ENCODE measurements around the gene TM4SF4.

TM4SF4 gene

GRCh38 chr3:149506540-149506939 is 32.0 kb downstream of the TM4SF4 start:
- H3K36me3 ChIP-seq (ENCODE audit: insufficient read depth, low read length), result no peaks in the 10 kb centered on the region
- H3K4me1 ChIP-seq (ENCODE audit: control insufficient read depth, insufficient read depth, low read length), result peaks cover 43% of the 10 kb centered on the region
- H3K27me3 ChIP-seq (ENCODE audit: control insufficient read depth, insufficient read depth, low read length), result no peaks in the 10 kb centered on the region
- H3K4me3 ChIP-seq (ENCODE audit: low read length), result peak overlapping the region; percentile 59
- H3K9me3 ChIP-seq (replicated peaks; ENCODE audit: low read length), result no peaks in the 10 kb centered on the region
- peak overlapping the region; percentile 72 for H3K9ac ChIP-seq (ENCODE audit: low read depth, low read length)
- peak overlapping the region; percentile 79 for H3K4me2 ChIP-seq (ENCODE audit: low read length)

- Histone ChIP-seq H3K36me3 (ENCODE audit: insufficient read depth, low read length) (no peaks in the 10 kb centered on the region), H3K4me1 (ENCODE audit: control insufficient read depth, insufficient read depth, low read length) (peaks cover 39% of the 10 kb centered on the region), H3K4me2 (ENCODE audit: low read length) (peak overlapping the region; percentile 79), H3K4me3 (ENCODE audit: low read length) (peak overlapping the region; percentile 59), H3K9ac (ENCODE audit: low read depth, low read length) (peak overlapping the region; percentile 72), H3K27me3 (ENCODE audit: control insufficient read depth, insufficient read depth, low read length) (no peaks in the 10 kb centered on the region), H3K9me3 (replicated peaks; ENCODE audit: low read length) (no peaks in the 10 kb centered on the region)
These were observed 32.5 kb downstream of the TM4SF4 start for GRCh38 chr3:149506965-149507364.

GRCh38 chr3:149507491-149508324 is 33.2 kb downstream of the TM4SF4 start:
- H3K9ac ChIP-seq (ENCODE audit: low read depth, low read length), result peak overlapping the region; percentile 72
- H3K4me3 ChIP-seq (ENCODE audit: low read length), result peak overlapping the region; percentile 59

GRCh38 chr3:149509526-149509925 is 35.0 kb downstream of the TM4SF4 start:
- no peaks in the 10 kb centered on the region for H3K36me3 ChIP-seq (ENCODE audit: insufficient read depth, low read length)
- H3K4me1 ChIP-seq (ENCODE audit: control insufficient read depth, insufficient read depth, low read length), result peaks cover 42% of the 10 kb centered on the region
- H3K4me2 ChIP-seq (ENCODE audit: low read length), result no peak overlapping the region
- no peaks in the 10 kb centered on the region for H3K9me3 ChIP-seq (replicated peaks; ENCODE audit: low read length)
- no peaks in the 10 kb centered on the region for H3K27me3 ChIP-seq (ENCODE audit: control insufficient read depth, insufficient read depth, low read length)
- no peak overlapping the region for H3K4me3 ChIP-seq (ENCODE audit: low read length)
- no peak overlapping the region for H3K9ac ChIP-seq (ENCODE audit: low read depth, low read length)

More at GRCh38 chr3:149507491-149508324, 33.2 kb downstream of the TM4SF4 start:
- H3K4me1 ChIP-seq (ENCODE audit: control insufficient read depth, insufficient read depth, low read length), result peaks cover 42% of the 10 kb centered on the region
- H3K4me2 ChIP-seq (ENCODE audit: low read length), result peak overlapping the region; percentile 79
- no peaks in the 10 kb centered on the region for H3K36me3 ChIP-seq (ENCODE audit: insufficient read depth, low read length)
- no peaks in the 10 kb centered on the region for H3K9me3 ChIP-seq (replicated peaks; ENCODE audit: low read length)
- no peaks in the 10 kb centered on the region for H3K27me3 ChIP-seq (ENCODE audit: control insufficient read depth, insufficient read depth, low read length)

- no peak overlapping the region for H3K9ac ChIP-seq (ENCODE audit: low read depth, low read length)
- no peak overlapping the region for H3K4me2 ChIP-seq (ENCODE audit: low read length)
- no peak overlapping the region for H3K4me3 ChIP-seq (ENCODE audit: low read length)
- no peaks in the 10 kb centered on the region for H3K27me3 ChIP-seq (ENCODE audit: control insufficient read depth, insufficient read depth, low read length)
- H3K9me3 ChIP-seq (replicated peaks; ENCODE audit: low read length), result no peaks in the 10 kb centered on the region
- H3K36me3 ChIP-seq (ENCODE audit: insufficient read depth, low read length), result no peaks in the 10 kb centered on the region
- H3K4me1 ChIP-seq (ENCODE audit: control insufficient read depth, insufficient read depth, low read length), result peaks cover 42% of the 10 kb centered on the region
These were observed 36.0 kb downstream of the TM4SF4 start for GRCh38 chr3:149510480-149510879.

GRCh38 chr3:149511040-149511626 is 36.6 kb downstream of the TM4SF4 start:
- peaks cover 39% of the 10 kb centered on the region for H3K4me1 ChIP-seq (ENCODE audit: control insufficient read depth, insufficient read depth, low read length)
- H3K27me3 ChIP-seq (ENCODE audit: control insufficient read depth, insufficient read depth, low read length), result no peaks in the 10 kb centered on the region
- no peak overlapping the region for H3K4me3 ChIP-seq (ENCODE audit: low read length)
- H3K4me2 ChIP-seq (ENCODE audit: low read length), result no peak overlapping the region
- H3K9me3 ChIP-seq (replicated peaks; ENCODE audit: low read length), result no peaks in the 10 kb centered on the region
- peaks cover 2% of the 10 kb centered on the region for H3K36me3 ChIP-seq (ENCODE audit: insufficient read depth, low read length)
- H3K9ac ChIP-seq (ENCODE audit: low read depth, low read length), result no peak overlapping the region

- Histone ChIP-seq H3K9me3 (replicated peaks; ENCODE audit: low read length) (no peaks in the 10 kb centered on the region), H3K27me3 (ENCODE audit: control insufficient read depth, insufficient read depth, low read length) (no peaks in the 10 kb centered on the region), H3K9ac (ENCODE audit: low read depth, low read length) (no peak overlapping the region), H3K4me1 (ENCODE audit: control insufficient read depth, insufficient read depth, low read length) (peaks cover 28% of the 10 kb centered on the region), H3K4me2 (ENCODE audit: low read length) (peak overlapping the region; percentile 50), H3K36me3 (ENCODE audit: insufficient read depth, low read length) (peaks cover 12% of the 10 kb centered on the region), H3K4me3 (ENCODE audit: low read length) (no peak overlapping the region)
These were observed 37.7 kb downstream of the TM4SF4 start for GRCh38 chr3:149512073-149512782.

- Histone ChIP-seq H3K36me3 (ENCODE audit: insufficient read depth, low read length) (peaks cover 23% of the 10 kb centered on the region), H3K4me1 (ENCODE audit: control insufficient read depth, insufficient read depth, low read length) (peaks cover 6% of the 10 kb centered on the region), H3K9me3 (replicated peaks; ENCODE audit: low read length) (no peaks in the 10 kb centered on the region), H3K4me3 (ENCODE audit: low read length) (no peak overlapping the region), H3K9ac (ENCODE audit: low read depth, low read length) (no peak overlapping the region), H3K27me3 (ENCODE audit: control insufficient read depth, insufficient read depth, low read length) (no peaks in the 10 kb centered on the region), H3K4me2 (ENCODE audit: low read length) (no peak overlapping the region)
These were observed 40.0 kb downstream of the TM4SF4 start for GRCh38 chr3:149514471-149514870.

- no peak overlapping the region for H3K9ac ChIP-seq (ENCODE audit: low read depth, low read length)
- peaks cover 4% of the 10 kb centered on the region for H3K4me1 ChIP-seq (ENCODE audit: control insufficient read depth, insufficient read depth, low read length)
- H3K9me3 ChIP-seq (replicated peaks; ENCODE audit: low read length), result no peaks in the 10 kb centered on the region
- H3K4me2 ChIP-seq (ENCODE audit: low read length), result no peak overlapping the region
- H3K36me3 ChIP-seq (ENCODE audit: insufficient read depth, low read length), result peaks cover 26% of the 10 kb centered on the region
- no peak overlapping the region for H3K4me3 ChIP-seq (ENCODE audit: low read length)
- H3K27me3 ChIP-seq (ENCODE audit: control insufficient read depth, insufficient read depth, low read length), result no peaks in the 10 kb centered on the region
These were observed 40.8 kb downstream of the TM4SF4 start for GRCh38 chr3:149515249-149515648.

GRCh38 chr3:149516920-149517319 is 42.4 kb downstream of the TM4SF4 start:
- H3K27me3 ChIP-seq (ENCODE audit: control insufficient read depth, insufficient read depth, low read length), result no peaks in the 10 kb centered on the region
- H3K9ac ChIP-seq (ENCODE audit: low read depth, low read length), result no peak overlapping the region
- H3K9me3 ChIP-seq (replicated peaks; ENCODE audit: low read length), result no peaks in the 10 kb centered on the region
- peaks cover 42% of the 10 kb centered on the region for H3K36me3 ChIP-seq (ENCODE audit: insufficient read depth, low read length)
- no peak overlapping the region for H3K4me3 ChIP-seq (ENCODE audit: low read length)
- peaks cover 4% of the 10 kb centered on the region for H3K4me1 ChIP-seq (ENCODE audit: control insufficient read depth, insufficient read depth, low read length)
- H3K4me2 ChIP-seq (ENCODE audit: low read length), result no peak overlapping the region

- no peaks in the 10 kb centered on the region for H3K9me3 ChIP-seq (replicated peaks; ENCODE audit: low read length)
- H3K27me3 ChIP-seq (ENCODE audit: control insufficient read depth, insufficient read depth, low read length), result no peaks in the 10 kb centered on the region
- no peak overlapping the region for H3K9ac ChIP-seq (ENCODE audit: low read depth, low read length)
- H3K4me1 ChIP-seq (ENCODE audit: control insufficient read depth, insufficient read depth, low read length), result no peaks in the 10 kb centered on the region
- H3K4me3 ChIP-seq (ENCODE audit: low read length), result no peak overlapping the region
- no peak overlapping the region for H3K4me2 ChIP-seq (ENCODE audit: low read length)
- H3K36me3 ChIP-seq (ENCODE audit: insufficient read depth, low read length), result peaks cover 66% of the 10 kb centered on the region
These were observed 45.4 kb downstream of the TM4SF4 start for GRCh38 chr3:149519912-149520311.
